Heart right ventricle (tissue), 16 donors: Measurements from ENCODE around the gene EMC1. TPM values are rescaled to one million over a fixed set of nuclear protein-coding genes. Genes with fewer than 3 reads are reported as not detected.

Experiments used
- ATAC-seq, 8 donors: fragments of 200-7000 bp; cut with Tn5 transposase; one replicate each; pipeline ENCODE4 v1.9.1; 2020; ENCODE audit warnings: mild to moderate bottlenecking in 8 of 8, moderate library complexity in 8 of 8, moderate number of reproducible peaks in 1 of 8
- DNase-seq, 2 donors: peaks; one replicate each; pipeline ENCODE4 v3.0.0-alpha.2; 2020
- H3K27ac ChIP-seq, 10 donors: fragments of 200-600 bp; sonication (generic) in 2 of 10; one replicate each; pipeline versions ENCODE4 v1.5.0 to v1.8.0; 2020 to 2022; ENCODE audit warnings: mild to moderate bottlenecking in 3 of 10
- H3K27me3 ChIP-seq, 7 donors: fragments of 200-600 bp; one replicate each; pipeline ENCODE4 v1.8.0; 2021 to 2022; ENCODE audit warnings: mild to moderate bottlenecking in 2 of 7
- H3K36me3 ChIP-seq, 9 donors: fragments of 200-600 bp; sonication (generic) in 1 of 9; one replicate each; pipeline versions ENCODE4 v1.5.0 to v1.8.0; 2020 to 2022; ENCODE audit warnings: mild to moderate bottlenecking in 2 of 9
- H3K4me1 ChIP-seq, 9 donors: fragments of 200-600 bp; sonication (generic) in 1 of 9; one replicate each; pipeline versions ENCODE4 v1.5.0 to v1.8.0; 2020 to 2022; ENCODE audit warnings: mild to moderate bottlenecking in 4 of 9
- H3K4me3 ChIP-seq, 10 donors: fragments of 200-600 bp; sonication (generic) in 2 of 10; one replicate each; pipeline versions ENCODE4 v1.5.0 to v1.8.0; 2020 to 2022; ENCODE audit warnings: mild to moderate bottlenecking in 7 of 10, moderate library complexity in 2 of 10
- H3K9me3 ChIP-seq, 11 donors: fragments of 200-600 bp in 10 of 11; sonication (generic) in 2 of 11; one replicate each; pipeline versions ENCODE4 v1.5.0 to v1.8.0; 2013 to 2022; ENCODE audit warnings: mild to moderate bottlenecking in 2 of 11, control low read depth in 1 of 11, moderate library complexity in 1 of 11
- WGBS, 2 donors: extraction: QIAGEN DNeasy Blood & Tissue Kit; methylation state at CpG; one replicate each; pipeline ENCODE4 v1.1.7; 2013; ENCODE audit warnings: inconsistent platforms in 1 of 2; 5-methylcytosine and 5-hydroxymethylcytosine counted together
- intact Hi-C, 10 donors: fragments of 100-400 bp; cut with DNase I; formaldehyde crosslinking; loops; one replicate each; pipeline versions ENCODE4 v1.11.1 to v1.14.2; 2022
- polyA plus RNA-seq, 2 donors: library from polyadenylated mRNA; stranded (reverse); fragments of 200-250 nt; gene quantifications; one replicate each; pipeline ENCODE4 v1.2.3, GENCODE V29; 2013
- total RNA-seq, 10 donors: library from RNA; stranded (reverse); fragmentation: NEBNext Ultra II Directional in 3 of 10; extraction: Animal tissue kit (Norgen Biotek cat#: 25700) in 3 of 10; gene quantifications; one replicate each; pipeline versions ENCODE4 v1.2.1 to v1.2.4, GENCODE V29; 2021 to 2023
- TF ChIP-seq, protein P1 (sequence below), 9 donors: fragments of 200-600 bp; sonication (generic) in 2 of 9; IDR thresholded peaks; one replicate each; pipeline versions ENCODE4 v1.5.0 to v1.8.0; 2021 to 2022; ENCODE audit warnings: antibody characterized with exemption in 9 of 9, mild to moderate bottlenecking in 5 of 9, moderate library complexity in 1 of 9
- donor health status: Arrhythmogenic right ventricular cardiomyopathy.
- donor health status: ischemic (EF 13 %, LVEDD 7.1; RV severe dilation, severe dysfunction).
- donor health status: healthy with polysubstance abuse.
- donor health status: DM: no; HTN: yes; CAD: no.
- donor health status: DM: no; HTN: no; CAD: no.
- donor health status: ischemic (EF 25% LVEDD 6.9; RV normal size, moderate dysfunction).
- donor health status: ischemic (EF 25% LVEDD 5.7; RV mildly dilated, moderate dysfunction).
- donor health status: healthy.
- donor health status: DM: yes; HTN: yes; CAD: no.
- donor health status: Ischemic cardiomyopathy.
- donor health status: ischemic (EF 35%, LVEDD 5.7; RV mildly dilated, moderate dysfunction).
- donor health status: nonischemic (EF 11% LVEDD 7.7; RV severe dilation, severe dysfunction).
- donor health status: DM: yes; HTN: yes; CAD: no.
- donor health status: PGD.
- donor health status: ischemic (EF 29% LVEDD 5.4; RV normal size, mild dysfunction).
- donor health status: nonischemic (EF 23%, LVEDD 6.1; RV moderate dilation, normal function).

EMC1 gene
- total and polyA plus RNA-seq, 12 donors = 14.9 to 33.2 (median 27.3) TPM

GRCh38 chr1:19255288-19255687, 4.0 kb upstream of the EMC1 start:
- Histone ChIP-seq H3K27me3 (no peaks in the 10 kb centered on the region), H3K4me3 (no peak overlapping the region), H3K4me1 (peaks cover 9 to 46% (median 30%) of the 10 kb centered on the region in 9 donors), H3K36me3 (peaks cover 0 to 58% (median 20%) of the 10 kb centered on the region in 9 donors), H3K9me3 (no peaks in the 10 kb centered on the region), H3K27ac (no peak overlapping the region)
- 87% methylated on average over 4 of the region's 4 CpGs for WGBS, 2 donors
- intact Hi-C loops = loop anchor here in 5 of 10 donors (10.0 kb wide), 1 partner anchor 400 kb away; no protein-coding TSS in a partner anchor
- TF ChIP-seq, protein P1, sequence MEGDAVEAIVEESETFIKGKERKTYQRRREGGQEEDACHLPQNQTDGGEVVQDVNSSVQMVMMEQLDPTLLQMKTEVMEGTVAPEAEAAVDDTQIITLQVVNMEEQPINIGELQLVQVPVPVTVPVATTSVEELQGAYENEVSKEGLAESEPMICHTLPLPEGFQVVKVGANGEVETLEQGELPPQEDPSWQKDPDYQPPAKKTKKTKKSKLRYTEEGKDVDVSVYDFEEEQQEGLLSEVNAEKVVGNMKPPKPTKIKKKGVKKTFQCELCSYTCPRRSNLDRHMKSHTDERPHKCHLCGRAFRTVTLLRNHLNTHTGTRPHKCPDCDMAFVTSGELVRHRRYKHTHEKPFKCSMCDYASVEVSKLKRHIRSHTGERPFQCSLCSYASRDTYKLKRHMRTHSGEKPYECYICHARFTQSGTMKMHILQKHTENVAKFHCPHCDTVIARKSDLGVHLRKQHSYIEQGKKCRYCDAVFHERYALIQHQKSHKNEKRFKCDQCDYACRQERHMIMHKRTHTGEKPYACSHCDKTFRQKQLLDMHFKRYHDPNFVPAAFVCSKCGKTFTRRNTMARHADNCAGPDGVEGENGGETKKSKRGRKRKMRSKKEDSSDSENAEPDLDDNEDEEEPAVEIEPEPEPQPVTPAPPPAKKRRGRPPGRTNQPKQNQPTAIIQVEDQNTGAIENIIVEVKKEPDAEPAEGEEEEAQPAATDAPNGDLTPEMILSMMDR (IDR thresholded peaks at IDR 0.05) = no peak
- DNase-seq (no peak), ATAC-seq (no peak)

DNA sequence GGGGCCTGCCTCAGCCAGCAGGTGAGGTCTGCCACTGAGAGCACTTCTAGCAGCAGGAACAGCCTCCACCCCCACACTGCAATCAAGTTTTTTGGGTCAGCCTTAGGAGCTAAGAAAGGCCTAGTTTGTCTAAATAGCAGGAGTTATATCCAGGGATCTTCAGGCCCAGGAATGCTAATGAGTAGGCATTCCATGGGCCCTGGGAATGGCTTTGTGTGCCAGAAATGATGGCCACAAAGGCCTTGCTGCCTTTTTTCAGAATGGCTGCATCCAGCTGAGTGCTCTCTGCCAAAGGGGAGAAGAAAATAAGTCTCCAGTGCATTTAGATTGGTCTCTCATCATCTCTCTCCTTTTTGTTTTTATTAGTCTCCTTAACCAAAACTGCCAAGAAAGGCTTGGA, 3.1 kb upstream of the EMC1 start:
- no peak overlapping the region for H3K27ac ChIP-seq
- intact Hi-C loops = loop anchor here in 5 of 10 donors (10.0 kb wide), 1 partner anchor 400 kb away; no protein-coding TSS in a partner anchor
- no peaks in the 10 kb centered on the region for H3K9me3 ChIP-seq
- H3K4me1 ChIP-seq = peaks cover 9 to 55% (median 38%) of the 10 kb centered on the region in 9 donors
- peaks cover 0 to 50% (median 17%) of the 10 kb centered on the region in 9 donors for H3K36me3 ChIP-seq
- DNase-seq = no peak
- H3K27me3 ChIP-seq = no peaks in the 10 kb centered on the region
- H3K4me3 ChIP-seq = no peak overlapping the region
- ATAC-seq = no peak
- TF ChIP-seq, protein P1 (IDR thresholded peaks at IDR 0.05) = no peak

GRCh38 chr1:19250629-19251304, 557 bp downstream of the EMC1 start:
- no peaks in the 10 kb centered on the region for H3K9me3 ChIP-seq
- ATAC-seq (no peak), DNase-seq (no peak)
- 11 to 13% methylated on average over 14 of the region's 14 CpGs for WGBS, 2 donors
- peaks cover 9 to 42% (median 32%) of the 10 kb centered on the region in 9 donors for H3K4me1 ChIP-seq
- intact Hi-C loops = loop anchor here in 5 of 10 donors (10.0 kb wide), 1 partner anchor 404 kb away; no protein-coding TSS in a partner anchor
- H3K4me3 ChIP-seq = peak overlapping the region; percentile 71 to 91 (median 84)
- peaks cover 0 to 15% (median 0%) of the 10 kb centered on the region in 9 donors for H3K36me3 ChIP-seq
- no peaks in the 10 kb centered on the region for H3K27me3 ChIP-seq
- TF ChIP-seq, protein P1 (IDR thresholded peaks at IDR 0.05) = no peak
- peak overlapping the region in 9 of 10 donors; percentile 87 to 99 (median 97) for H3K27ac ChIP-seq

GRCh38 chr1:19240673-19241538, 10.4 kb downstream of the EMC1 start:
- no peaks in the 10 kb centered on the region for H3K27me3 ChIP-seq
- no peaks in the 10 kb centered on the region for H3K9me3 ChIP-seq
- DNase-seq = peak; percentile 33 to 51
- ATAC-seq = peak; percentile 80 to 94 (median 91)
- intact Hi-C loops = loop anchor here in 8 of 10 donors (1.0 to 10.0 kb wide), 7 partner anchors 56 to 644 kb away; partner anchors contain the start of gene ALDH4A1 (in 1 of the 8)
- WGBS, 2 donors = 64 to 72% methylated on average over 7 of the region's 7 CpGs
- H3K27ac ChIP-seq = peak overlapping the region in 2 of 10 donors; percentile 47 to 48
- H3K36me3 ChIP-seq = peaks cover 0 to 98% (median 76%) of the 10 kb centered on the region in 9 donors
- peaks cover 0 to 15% (median 0%) of the 10 kb centered on the region in 9 donors for H3K4me1 ChIP-seq
- H3K4me3 ChIP-seq = no peak overlapping the region
- TF ChIP-seq, protein P1 (IDR thresholded peaks at IDR 0.05) = peak; percentile 85 to 98 (median 96)
